HL-60/S4 treated with phorbol 12-myristate 13-acetate at 8.2 ng/mL for 4 days and 3 days (cell line): Measurements from ENCODE around the gene ANTXRL.

Source experiments
- in situ Hi-C: fragments of 300-500 bp; cut with MboI; formaldehyde crosslinking; loops from 2 replicates; pipeline ENCODE4 v1.15.0; 2022; ENCODE audit warnings: low sequenced_read_pairs

Gene ANTXRL

GRCh38 chr10:46254007-46254383, 32.8 kb upstream of the ANTXRL start:
- in situ Hi-C loops = loop anchor here (25.0 kb wide), 1 partner anchor 1017 kb away; no protein-coding TSS in a partner anchor

- in situ Hi-C loops = loop anchor here (25.0 kb wide), 1 partner anchor 1017 kb away; no protein-coding TSS in a partner anchor
Measured at GRCh38 chr10:46254467-46254866, 32.3 kb upstream of the ANTXRL start.

DNA sequence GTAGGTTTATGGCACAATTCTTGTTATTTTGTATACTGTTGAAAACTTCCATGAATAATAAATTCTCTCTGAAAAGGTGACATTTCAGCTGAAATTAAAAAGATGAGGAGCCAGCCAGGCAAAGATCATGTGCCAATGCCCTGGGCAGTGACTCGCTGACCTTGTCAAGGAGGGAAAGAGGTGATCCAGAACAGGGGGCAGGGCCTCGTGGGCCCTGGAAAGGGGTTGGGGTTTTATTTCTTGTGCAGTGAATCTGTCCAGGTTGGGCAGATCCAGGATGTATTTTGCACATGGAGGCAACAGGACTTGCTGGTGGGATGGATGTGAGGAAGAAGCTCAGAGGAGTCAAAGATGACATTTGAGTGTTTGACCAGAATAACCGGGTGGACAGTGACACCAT, 31.6 kb upstream of the ANTXRL start:
- in situ Hi-C loops = loop anchor here (25.0 kb wide), 1 partner anchor 1018 kb away; no protein-coding TSS in a partner anchor

DNA sequence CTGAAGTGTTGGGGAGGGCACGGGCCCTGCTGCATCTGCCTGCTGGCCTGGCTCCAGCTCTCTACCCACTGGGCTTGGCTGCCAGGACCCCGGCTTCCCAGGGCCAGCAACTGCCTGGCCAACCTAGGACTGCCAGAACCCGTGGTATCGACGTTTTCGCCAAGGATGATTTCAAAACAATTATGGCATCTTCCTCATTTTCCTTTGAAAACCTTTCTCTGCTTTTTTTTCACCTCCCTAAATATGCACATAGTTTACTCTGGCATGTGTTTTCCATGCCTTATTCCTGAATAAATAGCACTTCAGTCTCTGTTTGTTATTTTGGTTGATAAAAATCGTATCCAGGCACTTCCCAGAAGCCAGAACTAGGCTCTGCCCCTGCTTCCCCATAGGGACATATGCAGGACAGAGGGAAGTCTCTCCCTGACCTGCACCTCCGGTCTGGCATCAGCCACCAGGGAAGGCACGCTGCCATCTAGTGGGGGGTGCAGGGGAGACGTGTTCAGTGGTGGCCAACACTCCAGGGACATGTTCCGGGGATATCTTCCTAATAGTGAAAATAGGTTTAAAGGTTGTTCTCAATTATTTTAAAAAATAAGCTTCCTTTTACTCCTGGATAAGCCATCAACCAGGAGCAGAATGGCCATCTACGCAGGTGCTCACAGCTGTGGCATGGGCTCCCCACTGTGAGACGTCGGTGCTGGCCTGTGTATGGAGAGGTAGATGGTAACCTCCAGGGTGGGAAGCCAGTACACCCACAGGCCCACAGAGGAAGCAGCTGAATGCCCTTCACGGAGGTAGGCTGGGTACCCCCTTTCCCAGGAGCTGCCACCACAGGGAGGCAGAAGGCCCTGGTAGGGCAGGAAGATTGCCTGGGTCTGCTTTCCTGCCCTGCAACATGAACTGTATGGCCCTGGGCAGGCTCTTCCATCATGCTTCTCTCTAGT, 30.7 kb upstream of the ANTXRL start:
- in situ Hi-C loops = loop anchor here (25.0 kb wide), 1 partner anchor 1019 kb away; no protein-coding TSS in a partner anchor

DNA sequence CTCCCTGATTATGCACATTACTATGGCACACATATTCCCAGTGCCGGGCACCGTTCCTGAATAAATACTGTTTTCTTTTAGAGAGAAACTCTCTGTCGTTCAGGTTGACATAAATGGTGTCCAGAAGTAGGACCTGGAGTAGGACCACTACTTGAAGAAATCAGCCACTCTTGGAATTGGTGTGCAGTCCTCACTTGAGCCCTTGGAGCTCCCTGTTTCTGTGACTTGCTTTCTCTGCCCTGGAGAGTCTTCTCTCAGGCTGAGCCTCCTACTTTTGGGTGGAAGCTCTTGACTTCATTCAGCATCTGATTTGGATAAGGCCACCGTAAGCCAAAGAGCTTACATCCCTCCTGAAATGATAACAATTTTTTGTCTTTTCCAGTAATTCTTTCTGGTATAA, 29.7 kb upstream of the ANTXRL start:
- in situ Hi-C loops = loop anchor here (25.0 kb wide), 1 partner anchor 1020 kb away; no protein-coding TSS in a partner anchor

DNA sequence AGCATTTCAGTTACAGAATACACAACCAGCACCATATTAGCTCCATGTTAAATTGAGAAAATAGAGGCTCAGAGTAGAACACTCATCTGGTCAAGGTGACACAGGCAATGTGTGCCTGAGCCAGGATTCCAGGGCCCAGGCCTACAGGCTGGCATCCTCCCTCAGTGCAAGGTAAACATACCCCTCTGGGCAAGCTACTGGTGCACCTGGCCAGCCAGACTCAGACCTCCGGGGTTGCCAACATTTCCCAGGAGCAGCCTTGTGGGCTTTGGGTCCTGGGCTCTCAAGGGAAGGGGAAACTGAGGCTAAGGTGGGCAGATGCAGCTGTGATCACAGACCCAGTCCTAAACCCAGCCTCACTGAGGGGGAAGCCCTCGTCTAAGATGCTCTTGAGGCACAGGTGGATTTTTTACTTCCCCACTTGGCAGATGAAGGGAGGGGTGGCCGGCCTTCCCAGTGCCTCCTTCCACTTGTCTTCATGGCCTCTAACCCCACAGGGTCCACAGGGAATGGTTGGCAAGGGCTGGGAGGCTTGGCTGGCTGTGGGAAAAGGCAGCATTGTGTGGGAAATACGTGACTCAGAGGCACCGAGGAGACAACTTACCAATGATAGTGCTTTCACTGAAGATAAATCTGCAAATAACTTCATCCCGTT, 23.8 kb upstream of the ANTXRL start:
- in situ Hi-C loops = loop anchor here (25.0 kb wide), 1 partner anchor 1026 kb away; no protein-coding TSS in a partner anchor

- in situ Hi-C loops = loop anchor here (25.0 kb wide), 1 partner anchor 1027 kb away; no protein-coding TSS in a partner anchor
Measured at GRCh38 chr10:46263831-46264268, 22.9 kb upstream of the ANTXRL start.

DNA sequence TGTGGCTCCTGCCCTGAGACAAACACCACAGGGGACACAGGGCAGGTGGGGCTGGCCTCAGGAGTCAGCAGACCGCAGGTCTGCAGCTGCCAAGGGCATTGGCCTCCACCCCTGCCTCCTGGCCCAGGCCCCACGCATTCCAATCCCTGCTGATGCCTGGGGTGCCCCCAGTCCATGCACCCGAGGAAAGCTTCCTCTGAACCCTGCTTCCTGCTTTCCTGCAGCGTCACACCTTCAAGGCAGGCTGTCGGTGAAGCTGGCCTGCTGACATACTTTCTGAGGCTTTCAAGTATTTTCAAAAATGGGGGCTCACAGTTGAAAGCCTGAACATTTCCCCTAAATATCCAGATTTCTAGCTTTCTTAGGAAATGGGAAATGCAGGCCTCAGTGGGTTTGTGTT, 22.5 kb upstream of the ANTXRL start:
- in situ Hi-C loops = loop anchor here (25.0 kb wide), 1 partner anchor 1027 kb away; no protein-coding TSS in a partner anchor

DNA sequence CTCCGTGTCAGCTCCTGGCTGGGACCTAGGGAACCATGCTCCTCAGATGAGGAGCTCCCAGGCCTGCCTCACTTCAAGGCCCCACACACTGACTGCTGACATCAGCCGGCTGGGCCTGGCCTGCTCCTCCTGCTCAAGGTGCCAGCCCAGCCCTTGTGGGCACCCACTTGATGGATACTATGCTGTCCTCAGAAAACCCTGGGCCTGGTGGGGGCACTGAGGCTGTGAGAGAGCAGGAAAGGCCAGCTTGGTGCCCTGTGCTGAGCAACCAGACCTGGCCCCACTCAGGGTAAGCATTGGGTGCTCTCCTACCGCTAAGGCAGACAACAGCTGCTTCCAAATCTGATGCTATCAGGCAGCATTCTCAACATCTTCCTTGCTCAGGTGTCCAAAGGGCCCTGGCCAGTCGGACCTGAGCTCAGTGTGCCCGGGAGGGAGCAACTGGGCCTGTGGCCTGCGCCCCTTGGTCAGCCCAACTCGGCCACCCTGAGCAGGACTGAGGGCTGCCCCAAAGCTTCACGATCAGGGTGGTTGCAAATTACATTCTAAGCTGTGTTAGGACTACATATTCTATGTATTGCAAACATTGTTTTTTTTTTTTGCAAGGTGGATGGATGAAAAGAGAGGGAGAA, 21.9 kb upstream of the ANTXRL start:
- in situ Hi-C loops = loop anchor here (25.0 kb wide), 1 partner anchor 1028 kb away; no protein-coding TSS in a partner anchor

GRCh38 chr10:46265566-46266305, 21.1 kb upstream of the ANTXRL start:
- in situ Hi-C loops = loop anchor here (25.0 kb wide), 1 partner anchor 1028 kb away; no protein-coding TSS in a partner anchor

DNA sequence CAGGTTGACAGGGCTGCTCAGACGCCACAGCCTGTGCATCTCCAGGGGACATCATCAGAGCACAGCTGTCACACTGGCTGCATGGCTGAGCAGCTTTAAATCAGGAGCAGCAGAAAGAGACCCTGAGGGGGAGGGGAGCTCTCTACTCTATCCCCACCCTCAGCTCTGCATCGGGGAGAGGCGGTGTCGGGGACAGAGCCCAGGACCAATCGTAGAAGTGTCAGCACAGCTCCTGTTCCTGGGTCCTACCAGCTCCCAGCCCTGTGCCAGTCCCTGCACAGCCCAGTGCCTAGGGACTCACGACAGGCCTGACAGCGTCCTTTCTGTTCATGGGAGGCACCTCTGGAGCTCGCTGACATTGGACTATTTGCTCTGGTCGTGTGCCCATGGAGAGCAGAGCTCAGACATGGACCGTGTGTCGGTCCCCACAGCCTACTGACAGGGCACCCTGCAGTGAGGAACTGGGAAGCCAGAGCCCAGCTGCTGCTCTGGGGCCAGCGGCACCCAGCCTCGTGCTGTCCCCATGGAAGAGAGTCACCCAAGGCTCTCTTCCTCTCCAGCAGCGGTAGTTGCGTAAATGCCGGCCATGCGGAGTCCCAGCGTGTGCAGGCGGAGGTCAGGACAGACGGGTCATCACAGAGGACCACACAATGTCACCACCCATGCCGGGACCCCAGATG, 20.4 kb upstream of the ANTXRL start:
- in situ Hi-C loops = loop anchor here (25.0 kb wide), 1 partner anchor 1029 kb away; no protein-coding TSS in a partner anchor

- in situ Hi-C loops = loop anchor here (25.0 kb wide), 1 partner anchor 1030 kb away; no protein-coding TSS in a partner anchor
Measured at GRCh38 chr10:46267132-46267985, 19.4 kb upstream of the ANTXRL start.

DNA sequence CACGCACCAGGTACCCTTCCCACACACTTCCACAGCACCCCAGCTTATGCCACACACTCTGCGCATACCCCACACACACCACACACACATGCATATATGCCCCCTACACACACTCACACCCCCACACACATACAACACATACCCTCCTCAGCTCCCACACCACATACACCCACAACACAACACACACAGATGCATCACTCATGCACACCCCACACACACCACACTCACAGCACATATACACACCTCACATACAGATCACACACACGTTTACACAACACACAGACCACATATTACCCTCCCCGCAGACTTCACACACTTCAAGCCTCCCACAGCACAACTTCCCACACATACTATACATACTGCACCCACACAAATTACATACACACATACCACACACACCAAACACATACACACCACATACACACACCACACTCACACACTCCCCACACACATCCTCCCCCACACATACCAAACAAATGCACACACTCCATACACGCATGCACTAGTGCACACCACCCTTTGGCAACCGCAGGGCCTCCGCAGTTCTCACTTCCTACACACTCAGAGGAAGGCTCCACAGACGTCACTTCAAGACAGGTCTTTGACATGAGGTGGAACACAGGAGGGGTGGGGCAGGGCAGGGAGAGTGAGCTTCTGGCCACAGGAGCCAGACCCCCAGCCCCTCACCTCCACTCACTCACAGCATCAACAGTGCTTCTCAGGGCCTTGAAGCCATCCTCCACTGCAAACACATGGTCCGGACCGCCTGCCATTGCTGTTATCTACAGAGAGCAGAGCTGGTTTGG, 18.5 kb upstream of the ANTXRL start:
- in situ Hi-C loops = loop anchor here (25.0 kb wide), 1 partner anchor 1031 kb away; no protein-coding TSS in a partner anchor

- in situ Hi-C loops = loop anchor here (25.0 kb wide), 1 partner anchor 1032 kb away; no protein-coding TSS in a partner anchor
Measured at GRCh38 chr10:46269554-46270053, 17.2 kb upstream of the ANTXRL start.

GRCh38 chr10:46270086-46270811, 16.5 kb upstream of the ANTXRL start:
- in situ Hi-C loops = loop anchor here (25.0 kb wide), 1 partner anchor 1033 kb away; no protein-coding TSS in a partner anchor

DNA sequence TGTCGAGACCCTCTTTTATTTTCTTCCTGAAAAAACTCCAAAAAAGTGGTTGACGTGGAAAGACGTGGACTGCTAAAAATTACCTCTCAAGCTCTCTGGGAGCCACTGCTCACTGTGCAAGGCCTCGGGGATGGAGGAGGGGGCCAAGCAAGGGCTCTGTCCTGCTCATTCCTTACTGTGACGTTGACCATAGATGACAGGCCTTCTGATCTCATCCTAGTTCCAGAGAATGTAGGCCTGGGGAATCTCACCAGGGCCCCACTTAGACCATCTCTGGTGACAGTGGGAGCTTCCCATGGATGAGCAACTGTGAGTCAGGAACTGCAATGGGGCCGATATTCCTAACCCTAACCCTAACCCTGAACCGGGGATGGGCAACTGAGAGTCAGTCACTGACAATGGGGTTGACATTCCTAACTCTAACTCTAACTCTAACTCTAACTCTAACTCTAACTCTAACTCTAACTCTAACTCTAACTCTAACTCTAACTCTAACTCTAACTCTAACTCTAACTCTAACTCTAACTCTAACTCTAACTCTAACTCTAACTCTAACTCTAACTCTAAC, 15.8 kb upstream of the ANTXRL start:
- in situ Hi-C loops = loop anchor here (25.0 kb wide), 1 partner anchor 1034 kb away; no protein-coding TSS in a partner anchor
